GM21515 (cell line): ENCODE data around the gene SLCO3A1.

ENCODE experiments used
- ATAC-seq: cut with Tn5 transposase; IDR thresholded peaks from one replicate; pipeline ENCODE4 v1.9.1; 2021; ENCODE audit not compliant: unreplicated experiment

The SLCO3A1 gene

GRCh38 chr15:91909111-91909510, 55.6 kb downstream of the SLCO3A1 start:
- no peak for ATAC-seq

DNA sequence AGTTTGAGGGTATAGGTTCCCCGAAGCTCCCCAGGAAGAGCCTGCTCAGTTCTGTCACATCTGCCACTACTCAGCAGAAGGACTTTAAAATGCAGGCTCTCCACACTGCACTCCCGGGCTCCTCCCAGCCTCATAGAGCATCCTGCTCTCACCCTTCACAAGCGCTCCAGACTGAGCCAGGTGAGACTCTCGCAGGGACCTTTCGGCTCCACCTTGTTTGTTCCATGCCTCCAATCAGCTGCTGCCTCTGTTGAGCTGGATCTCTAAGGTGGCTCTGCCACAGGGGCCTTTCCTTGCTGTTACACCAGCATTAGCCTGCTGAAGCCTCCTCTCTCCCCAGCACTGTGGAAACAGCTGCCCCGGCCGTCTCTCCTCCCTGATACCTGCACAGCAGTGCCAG, 56.1 kb downstream of the SLCO3A1 start:
- ATAC-seq = no peak

GRCh38 chr15:91911844-91912243, 58.3 kb downstream of the SLCO3A1 start:
- no peak for ATAC-seq

DNA sequence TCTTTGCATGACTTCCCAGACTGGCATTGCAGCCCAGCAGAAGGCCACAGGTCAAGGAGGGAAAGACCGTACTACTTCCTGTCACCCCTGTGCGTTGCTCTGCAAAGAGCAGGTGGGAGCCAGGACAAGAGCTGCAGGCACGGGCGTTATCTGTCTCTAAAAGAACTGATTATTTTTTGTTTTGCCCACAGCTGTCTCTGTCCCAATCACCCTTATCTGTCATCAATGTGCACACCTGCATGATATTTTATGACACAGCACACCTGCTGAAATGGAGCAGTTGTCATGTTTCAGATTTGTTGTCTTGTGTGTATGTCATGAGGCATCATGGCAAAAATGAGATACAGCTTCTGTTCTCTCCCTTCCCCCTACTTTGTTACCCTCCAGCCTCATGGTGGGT, 58.8 kb downstream of the SLCO3A1 start:
- no peak for ATAC-seq

- no peak for ATAC-seq
These were observed 60.1 kb downstream of the SLCO3A1 start for GRCh38 chr15:91913560-91913959.

DNA sequence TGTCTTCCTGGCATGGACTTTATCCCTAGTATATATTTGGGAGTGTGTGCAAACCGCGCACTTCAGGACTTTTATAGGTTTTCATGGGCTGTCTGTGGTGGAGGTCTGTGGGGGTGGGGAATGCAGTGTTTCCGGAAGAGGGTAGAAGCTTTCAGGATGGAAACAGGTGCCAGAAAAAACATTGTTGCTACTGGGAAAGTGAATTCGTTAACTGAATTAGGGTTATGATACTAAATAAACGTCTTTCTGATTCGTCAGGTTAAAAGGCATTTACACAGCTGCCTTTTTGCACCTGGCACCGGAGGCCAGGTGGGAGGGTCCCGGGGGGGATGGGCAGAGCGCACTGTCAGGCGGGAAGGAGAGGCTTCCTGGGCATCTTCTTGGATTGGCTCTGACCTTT, 62.1 kb downstream of the SLCO3A1 start:
- no peak for ATAC-seq

DNA sequence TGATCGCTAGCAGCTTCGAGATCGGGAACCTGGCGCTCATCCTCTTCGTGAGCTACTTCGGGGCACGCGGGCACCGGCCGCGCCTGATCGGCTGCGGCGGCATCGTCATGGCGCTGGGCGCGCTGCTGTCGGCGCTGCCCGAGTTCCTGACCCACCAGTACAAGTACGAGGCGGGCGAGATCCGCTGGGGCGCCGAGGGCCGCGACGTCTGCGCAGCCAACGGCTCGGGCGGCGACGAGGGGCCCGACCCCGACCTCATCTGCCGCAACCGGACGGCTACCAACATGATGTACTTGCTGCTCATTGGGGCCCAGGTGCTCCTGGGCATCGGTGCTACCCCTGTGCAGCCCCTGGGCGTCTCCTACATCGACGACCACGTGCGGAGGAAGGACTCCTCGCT, 62.5 kb downstream of the SLCO3A1 start:
- no peak for ATAC-seq

DNA sequence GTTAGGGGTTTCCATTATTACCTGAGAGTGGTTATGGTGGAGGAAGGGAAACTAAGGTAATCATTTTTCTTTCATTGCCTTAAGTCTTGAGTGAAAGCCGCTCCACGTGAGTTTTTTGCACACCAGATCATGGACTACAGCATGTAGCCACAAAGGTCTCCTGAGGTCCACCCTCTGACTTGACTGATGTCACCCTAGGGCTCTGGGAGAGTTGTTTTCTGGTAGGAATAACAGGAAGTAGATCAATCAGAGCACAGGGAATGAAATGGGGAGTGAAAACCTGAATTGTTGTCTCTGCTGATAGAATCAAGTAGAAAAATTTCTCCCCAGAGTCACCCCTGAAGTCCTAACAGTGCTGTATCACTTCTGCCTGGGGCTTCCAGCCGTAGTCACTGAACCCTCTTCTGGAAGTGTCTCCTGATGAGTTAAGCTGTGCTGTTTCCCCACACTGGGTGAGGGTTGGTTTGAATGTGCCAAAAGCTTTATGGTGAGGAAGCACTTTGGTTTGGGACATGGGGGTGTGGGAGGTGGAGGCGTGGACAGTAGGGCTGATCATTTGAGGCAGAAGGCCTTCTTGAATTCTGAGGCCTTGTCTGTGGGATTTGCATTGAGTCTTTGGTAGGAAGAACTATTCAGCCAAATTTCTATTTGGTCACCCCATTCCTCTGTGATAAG, 64.3 kb downstream of the SLCO3A1 start:
- ATAC-seq = no peak

GRCh38 chr15:91919014-91919534, 65.6 kb downstream of the SLCO3A1 start:
- no peak for ATAC-seq

GRCh38 chr15:91921188-91921842, 67.8 kb downstream of the SLCO3A1 start:
- no peak for ATAC-seq

GRCh38 chr15:91921843-91922198, 68.3 kb downstream of the SLCO3A1 start:
- ATAC-seq = no peak

DNA sequence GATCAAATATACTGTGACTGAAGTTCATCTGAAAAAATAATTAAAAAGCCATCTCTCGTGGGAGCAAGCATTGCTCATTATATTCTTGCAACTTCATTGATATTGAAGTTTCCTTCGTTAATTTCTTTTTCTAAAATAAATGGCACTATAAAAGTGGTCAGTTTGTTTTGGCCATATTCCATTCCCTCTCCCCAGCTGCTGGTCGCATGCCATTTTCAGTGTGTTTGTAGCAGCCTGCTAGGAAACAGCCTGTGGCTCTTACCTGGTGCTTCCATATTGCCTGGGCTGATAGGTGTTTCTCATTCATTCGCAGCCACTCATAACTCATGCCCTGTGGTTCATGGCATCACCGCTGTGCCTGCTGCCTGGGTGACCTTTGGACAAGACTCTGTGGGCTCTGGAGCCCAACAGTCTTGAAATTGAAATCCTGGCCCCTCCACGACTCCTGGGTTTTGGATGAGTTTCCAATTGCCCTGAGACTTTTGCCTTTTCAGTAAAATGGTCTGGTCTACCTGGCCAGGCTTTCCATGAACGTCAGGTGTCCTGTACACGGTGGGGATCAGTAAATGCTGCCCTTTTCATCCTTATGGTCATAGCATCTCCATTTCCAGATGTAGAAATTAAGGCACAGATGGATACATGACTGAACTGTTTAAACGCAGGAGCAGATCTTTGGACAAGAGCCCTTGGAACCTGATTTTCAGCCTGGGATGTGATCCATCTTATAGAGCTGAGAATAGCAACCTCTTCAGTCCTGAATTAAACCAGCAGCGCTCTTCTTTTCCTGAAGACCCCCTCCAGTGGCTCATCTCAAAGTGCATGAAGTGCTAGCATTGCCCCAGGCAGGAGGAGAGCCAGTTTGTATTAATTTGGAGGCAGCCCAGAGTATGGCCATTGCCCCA, 69.4 kb downstream of the SLCO3A1 start:
- ATAC-seq = no peak

GRCh38 chr15:91924183-91924582, 70.7 kb downstream of the SLCO3A1 start:
- no peak for ATAC-seq

GRCh38 chr15:91924837-91925495, 71.5 kb downstream of the SLCO3A1 start:
- ATAC-seq = no peak

- no peak for ATAC-seq
These were observed 72.3 kb downstream of the SLCO3A1 start for GRCh38 chr15:91925794-91926193.

- ATAC-seq = no peak
These were observed 73.4 kb downstream of the SLCO3A1 start for GRCh38 chr15:91926908-91927270.

DNA sequence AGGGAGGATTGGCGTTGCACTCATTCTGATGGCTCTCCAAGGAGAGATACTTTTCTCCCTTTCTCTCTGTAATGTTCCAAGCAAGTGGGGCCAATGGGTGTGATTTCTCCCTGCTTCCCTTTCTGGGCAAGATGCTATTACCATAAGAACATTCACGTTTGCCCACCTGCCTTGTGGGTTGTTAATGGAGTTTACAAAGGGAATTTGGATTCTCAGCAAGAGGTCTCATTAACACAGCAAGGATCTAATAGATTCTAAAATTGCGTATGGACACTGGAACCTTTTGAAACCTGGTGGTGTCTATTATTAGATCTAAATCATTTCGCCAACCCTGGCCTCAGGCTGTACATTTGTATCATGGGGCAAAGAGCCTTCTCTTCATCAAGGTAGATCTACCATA, 74.1 kb downstream of the SLCO3A1 start:
- no peak for ATAC-seq

DNA sequence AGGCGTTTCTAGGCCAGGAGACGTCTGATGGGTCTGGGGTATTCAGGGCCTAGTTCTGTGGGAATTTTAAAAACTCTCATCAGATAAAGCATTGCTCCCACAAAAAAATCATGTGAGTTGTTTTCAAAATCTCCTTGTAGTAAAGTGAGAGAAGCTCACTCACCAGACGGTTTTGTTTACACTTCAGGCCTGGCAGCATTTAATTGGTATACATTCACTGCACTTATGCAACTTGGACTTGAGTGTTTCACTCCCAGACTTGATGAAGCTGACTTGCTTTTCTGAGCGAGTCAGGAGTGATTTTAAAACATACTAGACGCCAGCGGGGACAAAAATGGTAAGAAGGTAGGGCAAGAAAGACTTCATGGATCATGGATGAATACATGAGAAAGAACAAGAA, 75.2 kb downstream of the SLCO3A1 start:
- ATAC-seq = no peak

DNA sequence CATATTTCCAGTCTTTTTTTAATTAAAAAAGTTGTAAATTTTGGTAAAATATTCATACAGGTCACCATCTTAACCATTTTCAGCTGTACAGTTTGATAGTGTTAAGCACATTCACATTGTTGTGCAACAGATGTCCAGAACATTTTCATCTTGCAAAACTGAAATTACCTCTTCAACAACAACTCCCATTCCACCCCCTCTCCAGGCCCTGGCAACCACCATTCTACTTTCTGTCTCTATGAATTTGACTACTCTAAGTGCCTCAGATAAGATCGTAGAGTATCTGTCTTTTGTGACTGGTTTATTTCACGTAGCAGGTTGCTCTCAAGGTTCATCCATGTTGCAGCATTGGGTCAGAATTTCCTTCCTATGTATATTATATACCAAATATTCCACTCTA, 76.0 kb downstream of the SLCO3A1 start:
- ATAC-seq = no peak

DNA sequence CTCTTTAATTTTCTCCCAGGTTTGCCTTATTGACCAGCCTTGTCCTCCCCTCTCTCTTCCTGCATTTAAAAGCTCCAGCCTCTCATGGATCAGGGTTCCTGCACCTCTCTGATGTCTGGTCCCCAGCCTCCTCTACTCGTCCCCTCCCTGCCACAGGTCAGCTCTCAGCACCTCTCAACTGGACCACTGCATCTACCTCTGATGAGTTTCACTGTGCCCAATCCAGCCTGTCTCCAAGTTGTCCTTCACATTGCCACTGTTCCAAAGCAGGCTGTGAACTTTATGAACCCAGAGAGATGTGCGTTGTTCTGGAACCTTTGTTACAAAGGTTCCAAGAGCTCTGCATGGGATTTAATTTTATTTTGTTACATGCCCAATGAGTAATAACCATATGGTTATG, 76.6 kb downstream of the SLCO3A1 start:
- ATAC-seq = no peak

DNA sequence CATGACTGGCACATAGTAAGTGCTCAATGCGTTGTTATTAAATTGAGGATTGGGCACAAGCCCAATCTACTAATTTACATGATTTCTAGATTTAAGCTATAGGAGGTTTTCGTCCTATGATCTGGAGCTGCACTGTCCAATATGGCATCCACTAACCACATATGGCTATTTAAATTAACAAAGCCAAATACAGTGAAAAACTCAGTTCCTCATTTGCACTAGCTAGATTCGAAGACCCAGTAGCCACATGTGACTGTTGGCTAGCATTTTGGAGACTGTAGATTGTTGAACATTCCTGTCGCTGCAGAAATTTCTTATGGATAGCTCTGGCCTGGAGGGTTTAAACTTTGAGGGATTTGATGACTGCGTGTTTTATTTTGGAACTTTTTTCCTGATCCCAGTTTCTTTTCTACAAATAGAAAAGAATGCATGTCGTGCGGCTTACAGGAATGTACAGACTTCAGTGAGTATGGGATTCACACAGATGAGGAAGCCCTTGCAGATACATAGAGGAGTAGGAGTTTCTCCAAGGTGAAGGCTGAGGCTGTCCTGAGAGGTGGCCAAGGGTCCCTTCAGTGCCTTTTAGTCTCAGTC, 82.8 kb downstream of the SLCO3A1 start:
- ATAC-seq = no peak
